VCaP (cell line): Measurements from ENCODE around the gene KRT2.

Experiments
- H3K27ac ChIP-seq: fragments of 450-650 bp; 2 replicates; pipeline ENCODE4 v1.5.1; 2017
- TF ChIP-seq, protein P1 (sequence below): fragments of 450-650 bp; conservative IDR thresholded peaks from 2 replicates; pipeline ENCODE4 v1.5.1; 2017; ENCODE audit warnings: mild to moderate bottlenecking, moderate library complexity

KRT2 gene

DNA sequence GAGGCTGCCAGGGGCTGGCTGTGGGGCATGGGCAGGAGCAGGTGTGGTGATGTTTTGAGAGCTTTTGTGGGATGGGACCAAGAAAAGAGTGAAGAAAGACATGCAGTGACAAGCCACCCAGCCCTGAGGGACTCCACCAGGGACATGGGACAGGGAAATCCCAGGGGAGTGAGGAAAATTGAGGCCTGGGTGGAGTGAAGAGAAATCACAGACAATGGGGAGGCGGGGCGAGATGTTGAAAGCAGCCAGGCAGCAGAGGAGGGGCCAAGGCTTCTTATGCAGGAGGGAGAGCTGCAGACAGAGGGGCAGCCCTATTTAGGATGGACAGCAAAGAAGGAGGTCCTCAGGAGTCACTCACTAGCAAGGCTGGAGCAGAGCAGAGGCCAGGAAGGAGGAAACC is 32.4 kb upstream of the KRT2 start:
- TF ChIP-seq, protein P1, sequence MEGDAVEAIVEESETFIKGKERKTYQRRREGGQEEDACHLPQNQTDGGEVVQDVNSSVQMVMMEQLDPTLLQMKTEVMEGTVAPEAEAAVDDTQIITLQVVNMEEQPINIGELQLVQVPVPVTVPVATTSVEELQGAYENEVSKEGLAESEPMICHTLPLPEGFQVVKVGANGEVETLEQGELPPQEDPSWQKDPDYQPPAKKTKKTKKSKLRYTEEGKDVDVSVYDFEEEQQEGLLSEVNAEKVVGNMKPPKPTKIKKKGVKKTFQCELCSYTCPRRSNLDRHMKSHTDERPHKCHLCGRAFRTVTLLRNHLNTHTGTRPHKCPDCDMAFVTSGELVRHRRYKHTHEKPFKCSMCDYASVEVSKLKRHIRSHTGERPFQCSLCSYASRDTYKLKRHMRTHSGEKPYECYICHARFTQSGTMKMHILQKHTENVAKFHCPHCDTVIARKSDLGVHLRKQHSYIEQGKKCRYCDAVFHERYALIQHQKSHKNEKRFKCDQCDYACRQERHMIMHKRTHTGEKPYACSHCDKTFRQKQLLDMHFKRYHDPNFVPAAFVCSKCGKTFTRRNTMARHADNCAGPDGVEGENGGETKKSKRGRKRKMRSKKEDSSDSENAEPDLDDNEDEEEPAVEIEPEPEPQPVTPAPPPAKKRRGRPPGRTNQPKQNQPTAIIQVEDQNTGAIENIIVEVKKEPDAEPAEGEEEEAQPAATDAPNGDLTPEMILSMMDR, result no peak

DNA sequence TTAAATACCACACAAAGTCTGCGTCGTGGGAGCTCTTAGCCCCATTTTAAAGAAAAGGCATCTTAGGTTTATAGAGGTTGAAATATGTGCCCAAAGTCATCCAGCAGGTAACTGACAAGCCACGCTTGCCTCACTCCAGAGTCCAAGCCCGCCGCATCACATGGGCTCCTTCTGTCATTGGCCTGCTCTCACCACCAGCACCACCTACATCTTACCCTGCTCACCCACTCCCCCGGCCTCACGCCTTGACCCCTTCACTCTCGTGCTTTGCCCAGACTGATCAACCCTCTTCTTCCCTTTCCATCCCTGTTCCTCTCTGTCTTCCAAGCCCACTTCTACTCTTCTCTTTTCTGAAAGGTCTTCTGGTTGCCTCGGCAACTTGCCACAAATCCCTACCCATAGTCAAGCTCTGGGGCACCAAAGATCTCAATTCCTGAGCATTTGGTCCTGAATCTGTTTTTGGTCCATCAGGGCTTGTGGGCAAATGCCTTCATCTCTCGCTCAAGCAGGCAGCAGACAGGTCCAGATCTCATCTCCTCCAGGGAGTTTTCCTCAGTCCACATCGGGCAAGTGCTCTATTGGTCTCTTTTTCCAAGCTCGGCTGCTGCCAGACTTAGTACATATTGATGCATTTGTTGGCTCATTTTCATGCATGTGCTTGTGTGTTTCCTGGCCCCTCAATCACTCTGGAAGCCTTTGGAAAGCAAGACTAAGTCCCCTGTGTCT is 31.7 kb upstream of the KRT2 start:
- H3K27ac ChIP-seq, result no peak overlapping the region; the same call in 1 of the 2 replicates
- TF ChIP-seq, protein P1, result no peak

More for the DNA sequence above, 32.4 kb upstream of the KRT2 start:
- no peak overlapping the region for H3K27ac ChIP-seq

DNA sequence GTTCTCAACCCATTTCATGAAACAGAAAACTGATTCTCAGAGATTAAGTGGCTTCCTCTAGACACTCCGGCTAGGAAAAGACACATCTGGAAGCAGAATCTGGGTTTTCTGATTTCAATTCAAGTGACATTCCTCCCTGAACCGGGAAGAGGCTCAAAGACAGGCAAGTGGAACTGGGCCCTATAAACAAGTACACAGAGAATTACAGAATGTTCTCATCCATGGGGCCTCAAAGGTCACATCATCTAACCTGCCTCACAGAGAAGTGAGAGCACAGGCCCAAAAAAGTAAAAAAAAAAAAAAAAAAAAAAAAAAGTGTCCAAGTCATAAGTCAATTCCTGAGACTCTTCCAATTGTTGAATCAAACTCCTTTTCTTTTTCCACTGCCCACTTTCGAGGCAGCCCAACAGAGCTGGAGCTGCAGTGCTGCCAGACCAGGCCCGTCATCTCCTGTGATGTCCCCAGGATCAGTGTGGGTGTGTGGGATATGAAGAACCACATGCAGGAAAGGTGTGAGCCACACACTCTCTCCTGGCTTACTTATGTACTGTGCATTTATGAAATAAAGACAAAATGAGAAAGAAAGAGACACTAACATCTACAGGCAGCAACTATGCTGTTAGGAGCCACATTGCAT is 31.0 kb upstream of the KRT2 start:
- H3K27ac ChIP-seq, result peak overlapping the region; percentile 5; the same call in 1 of the 2 replicates
- TF ChIP-seq, protein P1, result no peak

DNA sequence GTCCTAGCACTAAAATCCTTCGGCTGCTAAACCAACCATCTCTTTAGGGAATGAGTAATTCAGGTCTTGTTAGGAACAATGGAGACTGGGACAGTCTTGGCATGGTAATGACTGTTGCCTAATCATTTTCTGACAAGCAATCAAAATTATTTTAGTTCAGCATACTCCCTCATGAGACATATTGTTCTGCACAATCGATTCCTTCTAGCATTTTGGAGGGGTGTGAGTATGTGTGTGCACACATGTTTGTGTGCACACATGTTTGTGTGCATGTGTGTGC is 30.3 kb upstream of the KRT2 start:
- H3K27ac ChIP-seq, result peak overlapping the region; percentile 5; the same call in 1 of the 2 replicates
- TF ChIP-seq, protein P1, result no peak

DNA sequence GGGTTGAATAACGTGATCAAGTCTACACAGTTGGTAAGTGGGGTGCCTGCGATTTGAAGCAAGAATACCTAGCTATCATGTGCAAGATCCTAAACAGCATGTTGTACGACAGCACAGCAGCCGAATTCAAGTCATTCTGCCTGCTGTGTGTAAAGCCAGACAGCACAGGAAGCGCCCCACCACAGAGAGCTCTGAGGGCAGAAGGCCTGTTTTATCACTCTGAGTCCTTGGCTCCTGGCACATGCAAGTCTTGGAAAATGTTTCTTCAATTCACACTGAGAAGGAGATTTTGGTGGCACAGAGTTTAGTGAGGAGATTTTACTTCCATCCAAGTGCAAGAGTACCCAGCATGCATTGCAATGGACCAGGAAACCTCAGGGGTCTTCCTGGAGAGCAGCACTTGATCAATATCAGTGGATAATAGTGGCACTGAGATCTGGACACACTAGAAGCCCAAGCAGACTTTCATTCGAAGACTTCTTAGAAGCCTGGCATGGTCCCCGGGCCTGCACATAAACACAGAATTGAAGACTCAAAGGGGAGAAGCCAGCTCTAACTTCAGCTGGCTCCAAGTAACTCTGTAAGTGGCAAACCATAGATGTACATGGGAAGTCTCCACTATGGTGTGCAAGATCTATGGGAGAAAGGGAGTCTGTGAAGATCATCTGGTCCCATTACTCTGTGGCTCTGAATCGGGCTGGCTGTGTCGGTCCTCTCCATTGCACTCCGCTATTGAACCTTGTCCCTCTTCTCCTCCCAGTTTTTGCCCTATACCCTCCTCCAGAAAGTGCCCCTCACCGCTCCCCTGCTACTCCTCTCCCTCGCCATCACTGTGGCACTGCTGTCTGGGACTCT is 29.7 kb upstream of the KRT2 start:
- H3K27ac ChIP-seq, result no peak overlapping the region; the same call in 1 of the 2 replicates
- TF ChIP-seq, protein P1, result no peak

DNA sequence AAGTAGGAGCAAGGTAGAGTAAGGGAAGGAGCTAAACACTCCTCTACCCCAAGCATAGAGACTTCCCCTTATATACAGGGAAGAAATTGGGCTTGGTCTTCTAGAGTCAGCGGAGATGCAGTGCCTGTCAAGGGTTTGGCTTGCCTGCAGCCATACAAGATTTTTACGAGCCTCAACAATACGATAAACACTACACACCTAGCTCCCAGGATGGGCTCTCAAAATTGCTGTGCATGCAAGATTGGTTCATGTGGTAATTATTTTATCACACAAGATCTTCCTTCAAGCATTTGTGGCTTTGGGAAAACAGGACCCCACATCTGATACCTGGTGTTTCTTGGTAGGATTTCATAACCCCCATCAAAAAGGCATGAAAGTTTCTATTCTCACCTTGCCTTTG is 28.4 kb upstream of the KRT2 start, which contains the start of gene KRT1:
TSS of gene KRT1 (minus strand) at position 45 of the 400 bp plus-strand sequence. CDS start 59 bp downstream, outside the sequence.
- TF ChIP-seq, protein P1, result no peak
- no peak within 1 kb of the TSS for H3K27ac ChIP-seq

DNA sequence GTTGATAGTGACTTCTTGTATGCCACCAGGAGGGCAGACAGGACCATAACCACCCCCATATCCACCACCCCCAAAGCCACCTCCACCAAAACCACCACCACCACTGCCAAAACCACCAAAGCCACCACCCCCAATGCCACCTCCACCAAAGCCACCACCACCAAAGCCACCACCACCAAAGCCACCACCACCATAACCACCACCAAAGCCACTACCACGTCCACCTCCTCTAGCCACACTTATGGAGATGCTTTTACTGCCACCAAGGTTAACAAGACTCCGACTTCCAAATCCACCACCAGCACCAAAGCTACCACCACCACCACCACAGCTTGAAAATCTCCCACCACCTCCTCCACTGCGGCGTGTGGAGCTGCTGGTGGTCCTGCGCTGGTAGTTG is 27.9 kb upstream of the KRT2 start:
- TF ChIP-seq, protein P1, result no peak
- no peak overlapping the region for H3K27ac ChIP-seq
